Epithelial cell of esophagus (primary cell): ENCODE results near the gene ADGRL1.
"Not testable (repeated sequence)": the region's sequence is repeated elsewhere in the genome, so short reads cannot be mapped to it uniquely, and the experiment has no call there.

Source experiments
- DNase-seq: peaks from one replicate; pipeline ENCODE4 v3.0.0; 2010; ENCODE audit warnings: low read depth
- H3K4me3 ChIP-seq: 2 replicates; pipeline ENCODE4 v1.5.1; 2011; ENCODE audit warnings: mild to moderate bottlenecking, low read length, control low read depth
- TF ChIP-seq, protein P1 (sequence below): IDR thresholded peaks from 2 replicates; pipeline ENCODE4 v1.5.1; 2011; ENCODE audit warnings: low read depth, mild to moderate bottlenecking, low read length, control low read depth, inconsistent platforms; ENCODE audit not compliant: insufficient read depth; ENCODE audit errors: missing control alignments

Gene ADGRL1

DNA sequence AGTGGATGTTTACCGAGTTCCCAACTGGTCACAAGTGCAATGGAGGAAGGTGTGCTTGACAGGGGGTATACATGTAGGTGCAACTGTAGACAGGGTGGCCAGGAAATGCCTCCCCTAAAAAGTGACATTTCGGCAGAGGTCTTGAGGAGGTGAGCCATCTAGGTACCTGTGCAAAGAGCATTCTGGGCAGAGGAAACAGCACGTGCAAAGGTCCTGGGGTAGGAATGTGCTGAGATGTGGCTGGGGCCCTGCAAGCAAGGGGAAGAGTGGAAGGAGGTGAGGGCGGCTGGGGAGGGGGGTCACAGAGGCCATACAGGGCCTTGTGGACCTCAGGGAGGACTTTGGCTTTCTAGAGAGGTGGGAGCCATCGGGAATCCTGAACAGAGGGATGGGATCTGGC, 8.1 kb downstream of the ADGRL1 start:
- no peak for DNase-seq
- no peak overlapping the region for H3K4me3 ChIP-seq
- TF ChIP-seq, protein P1, sequence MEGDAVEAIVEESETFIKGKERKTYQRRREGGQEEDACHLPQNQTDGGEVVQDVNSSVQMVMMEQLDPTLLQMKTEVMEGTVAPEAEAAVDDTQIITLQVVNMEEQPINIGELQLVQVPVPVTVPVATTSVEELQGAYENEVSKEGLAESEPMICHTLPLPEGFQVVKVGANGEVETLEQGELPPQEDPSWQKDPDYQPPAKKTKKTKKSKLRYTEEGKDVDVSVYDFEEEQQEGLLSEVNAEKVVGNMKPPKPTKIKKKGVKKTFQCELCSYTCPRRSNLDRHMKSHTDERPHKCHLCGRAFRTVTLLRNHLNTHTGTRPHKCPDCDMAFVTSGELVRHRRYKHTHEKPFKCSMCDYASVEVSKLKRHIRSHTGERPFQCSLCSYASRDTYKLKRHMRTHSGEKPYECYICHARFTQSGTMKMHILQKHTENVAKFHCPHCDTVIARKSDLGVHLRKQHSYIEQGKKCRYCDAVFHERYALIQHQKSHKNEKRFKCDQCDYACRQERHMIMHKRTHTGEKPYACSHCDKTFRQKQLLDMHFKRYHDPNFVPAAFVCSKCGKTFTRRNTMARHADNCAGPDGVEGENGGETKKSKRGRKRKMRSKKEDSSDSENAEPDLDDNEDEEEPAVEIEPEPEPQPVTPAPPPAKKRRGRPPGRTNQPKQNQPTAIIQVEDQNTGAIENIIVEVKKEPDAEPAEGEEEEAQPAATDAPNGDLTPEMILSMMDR: no peak

- H3K4me3 ChIP-seq, DNase-seq: not testable (repeated sequence)
Observed at GRCh38 chr19:14197288-14197687, 8.7 kb downstream of the ADGRL1 start.

DNA sequence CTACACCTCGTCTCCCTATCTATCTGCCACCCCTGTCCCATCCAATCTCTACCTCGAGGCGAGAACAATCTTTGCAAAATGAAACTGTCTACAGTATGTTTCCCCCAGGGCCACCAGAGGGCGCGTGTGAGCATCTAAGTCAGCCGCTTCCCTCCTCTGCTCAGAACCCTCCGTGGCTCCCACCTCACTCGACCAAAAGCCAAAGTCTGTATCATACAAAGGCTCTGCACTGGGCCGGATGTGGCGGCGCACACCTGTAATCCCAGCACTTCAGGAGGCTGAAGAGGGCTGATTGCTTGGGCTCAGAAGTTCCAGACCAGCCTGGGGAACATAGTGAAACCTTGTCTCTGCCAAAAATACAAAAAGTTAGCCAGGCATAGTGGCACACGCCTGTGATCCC, 9.9 kb downstream of the ADGRL1 start:
- DNase-seq: peak; percentile 63
- not testable (repeated sequence) for H3K4me3 ChIP-seq
- TF ChIP-seq, protein P1: peak; percentile 67

GRCh38 chr19:14195216-14195615, 10.8 kb downstream of the ADGRL1 start:
- DNase-seq, H3K4me3 ChIP-seq: not testable (repeated sequence)

DNA sequence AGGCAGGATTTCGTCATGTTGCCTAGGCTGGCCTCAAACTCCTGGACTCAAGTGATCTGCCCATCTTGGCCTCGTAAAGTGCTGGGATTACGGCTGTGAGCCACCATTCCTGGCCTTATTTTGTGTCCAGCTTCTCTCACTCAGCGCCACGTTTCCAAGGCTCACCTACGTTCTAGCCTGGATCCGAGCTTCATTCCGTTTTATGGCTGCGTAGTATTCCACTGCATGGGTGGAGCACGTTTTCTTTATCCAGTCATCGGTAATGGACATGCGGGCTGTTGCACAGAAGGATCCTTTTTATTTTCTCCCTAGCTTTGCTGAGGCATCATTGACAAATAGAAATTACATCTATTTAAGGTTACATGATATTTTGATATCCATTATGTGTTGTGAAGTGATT, 16.6 kb downstream of the ADGRL1 start:
- no peak overlapping the region for H3K4me3 ChIP-seq
- no peak for DNase-seq
- TF ChIP-seq, protein P1: no peak

DNA sequence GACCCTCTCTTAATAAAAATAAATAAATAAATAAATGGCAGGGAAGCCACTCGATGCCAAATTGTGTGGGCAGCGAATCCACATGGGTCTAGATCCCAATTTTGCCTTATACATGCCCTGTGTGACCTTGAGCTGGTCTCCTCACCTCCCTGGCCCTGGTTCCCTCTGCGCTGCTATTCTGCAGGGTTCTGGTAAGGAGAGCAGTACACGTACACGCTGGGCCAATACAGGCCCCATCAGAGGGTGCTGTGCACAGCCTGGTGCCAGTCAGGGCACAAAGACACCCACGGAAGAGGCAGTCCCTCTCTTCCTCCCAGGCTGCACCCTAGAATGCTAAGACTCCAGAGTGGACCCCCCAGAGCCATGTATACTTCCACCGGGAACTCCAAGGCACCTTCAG, 17.9 kb downstream of the ADGRL1 start:
- DNase-seq, H3K4me3 ChIP-seq: not testable (repeated sequence)

DNA sequence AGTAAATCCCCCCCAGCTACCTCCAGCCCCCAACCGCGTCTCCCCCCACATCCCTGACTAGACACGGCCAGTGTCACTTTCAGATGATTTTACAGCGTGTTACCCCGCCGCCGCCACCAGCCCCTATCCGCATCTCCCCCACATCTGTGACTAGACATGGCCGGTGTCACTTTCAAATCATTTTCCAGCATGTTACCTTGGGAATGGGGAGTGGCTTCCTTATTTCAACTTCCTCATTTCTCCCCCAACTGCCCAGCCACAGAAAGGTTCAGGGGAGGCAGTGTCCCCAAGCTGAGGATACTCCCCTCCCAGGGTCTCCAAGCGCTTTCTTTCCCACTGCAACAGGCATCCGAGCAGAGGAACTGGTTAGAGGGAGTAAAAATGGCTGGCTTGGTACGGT, 18.4 kb downstream of the ADGRL1 start:
- TF ChIP-seq, protein P1: no peak
- no peak for DNase-seq
- H3K4me3 ChIP-seq: no peak overlapping the region

GRCh38 chr19:14186684-14187083, 19.3 kb downstream of the ADGRL1 start:
- not testable (repeated sequence) for H3K4me3 ChIP-seq, DNase-seq

- DNase-seq, H3K4me3 ChIP-seq: not testable (repeated sequence)
Observed at GRCh38 chr19:14185691-14186090, 20.3 kb downstream of the ADGRL1 start.

DNA sequence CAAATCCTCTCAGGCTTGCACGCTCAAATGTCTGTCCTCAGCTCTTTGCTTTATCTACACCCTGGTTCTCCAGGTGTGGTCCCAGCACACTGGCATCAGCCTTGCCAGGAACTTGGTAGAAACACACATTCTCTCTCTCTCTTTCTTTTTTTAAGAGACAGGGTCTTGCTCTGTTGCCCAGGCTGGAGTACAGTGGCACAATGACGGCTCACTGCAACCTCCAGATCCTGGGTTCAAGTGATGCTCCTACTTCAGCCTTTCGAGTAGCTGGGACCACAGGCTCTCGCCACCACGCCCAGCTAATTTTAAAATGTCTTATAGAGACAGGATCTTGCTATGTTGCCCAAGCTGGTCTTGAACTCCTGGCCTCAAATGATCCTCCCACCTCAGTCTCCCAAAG, 20.8 kb downstream of the ADGRL1 start:
- DNase-seq: no peak

More for the DNA sequence above, 20.8 kb downstream of the ADGRL1 start:
- H3K4me3 ChIP-seq: no peak overlapping the region
- TF ChIP-seq, protein P1: no peak
